ENCODE results near the gene SPOCK2.

- TF ChIP-seq CTCF (conservative IDR thresholded peaks at IDR 0.05; ENCODE audit: low read depth, low read length) (no peak), EZH2 (IDR thresholded peaks at IDR 0.05; ENCODE audit: low read length, unreplicated experiment) (no peak)
These were observed 8.0 kb downstream of the SPOCK2 start for GRCh38 chr10:72080042-72080975.
